NCI-H2196 (cell line): ENCODE results near the gene PPP1R1C.

Experiments used
- DNase-seq: peaks from one replicate; lab custom pipeline; 2025; ENCODE audit not compliant: unreplicated experiment; lab: John Stamatoyannopoulos, UW

The PPP1R1C gene

GRCh38 chr2:182058056-182058455 lies 72.4 kb downstream of the PPP1R1C start:
- DNase-seq = no peak

DNA sequence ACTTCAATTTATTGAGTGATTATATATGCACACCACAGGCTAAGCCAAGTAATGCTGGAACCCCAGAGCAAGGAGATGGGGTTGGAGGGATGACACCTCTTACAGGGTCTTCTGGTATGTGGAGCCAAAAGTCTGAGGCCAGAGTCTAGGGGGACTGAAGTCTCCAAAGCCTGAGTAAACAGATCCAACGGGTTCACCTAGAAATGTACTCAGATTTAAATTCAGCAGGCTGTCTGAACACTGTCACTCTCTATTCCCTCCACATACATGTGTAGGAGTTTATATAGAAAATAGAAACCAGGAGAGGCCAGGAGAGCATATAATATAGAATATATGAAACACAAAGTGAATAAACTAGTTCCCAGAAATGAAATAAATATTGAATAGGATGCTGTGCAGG lies 76.1 kb downstream of the PPP1R1C start:
- DNase-seq = no peak

DNA sequence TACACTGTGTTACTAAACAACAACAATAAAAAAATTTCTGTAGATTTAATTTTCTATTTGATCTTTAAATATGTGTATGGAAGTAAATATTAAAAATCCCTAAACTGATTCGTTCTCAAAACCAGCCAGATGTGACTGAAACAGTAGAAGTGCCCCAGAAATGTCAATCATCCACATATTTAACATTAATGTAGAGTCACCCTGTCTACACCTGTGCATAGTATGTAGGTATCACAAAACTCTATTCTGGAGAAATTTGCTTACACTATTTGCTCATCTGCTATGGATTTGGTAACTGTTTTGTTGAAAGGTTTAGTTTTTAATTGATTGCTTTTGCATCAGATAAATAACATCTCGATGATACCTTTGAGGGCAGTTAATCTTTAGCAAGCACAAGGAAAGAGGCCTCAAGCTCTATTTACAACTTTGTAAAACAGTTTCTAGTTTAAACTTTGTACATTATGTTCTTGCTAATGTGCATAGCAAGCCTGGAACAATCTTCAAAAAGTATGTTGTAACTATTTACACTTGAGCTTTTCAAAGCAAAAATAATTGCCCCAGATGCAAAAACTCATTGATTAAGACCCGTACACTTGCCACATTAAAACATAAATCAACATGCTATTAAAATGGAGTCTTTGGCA lies 76.8 kb downstream of the PPP1R1C start:
- DNase-seq = no peak

GRCh38 chr2:182064019-182064778 lies 78.5 kb downstream of the PPP1R1C start:
- DNase-seq = no peak

DNA sequence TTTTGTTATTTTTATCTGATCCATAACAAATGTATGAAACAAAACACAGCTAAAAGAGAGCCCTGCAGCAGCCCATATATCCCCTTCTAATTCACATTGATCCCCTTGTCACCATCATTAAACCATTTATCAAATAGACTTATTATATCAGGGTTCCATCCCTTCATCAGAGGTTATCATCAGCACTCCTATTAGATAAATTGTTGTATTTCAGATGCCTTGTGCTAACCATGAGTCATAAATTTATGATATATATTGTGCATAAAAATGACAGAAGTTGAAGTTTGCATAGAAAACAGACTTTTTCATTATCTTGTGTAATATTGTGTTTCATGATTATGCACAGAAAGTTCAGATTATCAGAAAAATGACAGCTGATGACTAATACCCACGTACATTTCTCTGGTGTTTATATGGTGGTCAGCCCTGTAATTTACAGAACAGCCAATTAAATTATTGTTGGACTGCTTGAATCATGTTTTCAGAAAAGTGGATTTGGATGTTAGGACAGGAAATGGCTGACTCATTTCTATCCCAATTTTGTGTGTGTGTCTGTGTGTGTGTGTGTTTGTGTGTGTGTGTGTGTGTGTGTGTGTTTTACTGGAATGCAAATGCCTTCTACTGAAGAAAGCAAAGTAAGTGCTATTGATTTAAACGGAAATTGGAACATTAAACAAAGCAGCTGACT lies 80.9 kb downstream of the PPP1R1C start:
- DNase-seq = no peak

DNA sequence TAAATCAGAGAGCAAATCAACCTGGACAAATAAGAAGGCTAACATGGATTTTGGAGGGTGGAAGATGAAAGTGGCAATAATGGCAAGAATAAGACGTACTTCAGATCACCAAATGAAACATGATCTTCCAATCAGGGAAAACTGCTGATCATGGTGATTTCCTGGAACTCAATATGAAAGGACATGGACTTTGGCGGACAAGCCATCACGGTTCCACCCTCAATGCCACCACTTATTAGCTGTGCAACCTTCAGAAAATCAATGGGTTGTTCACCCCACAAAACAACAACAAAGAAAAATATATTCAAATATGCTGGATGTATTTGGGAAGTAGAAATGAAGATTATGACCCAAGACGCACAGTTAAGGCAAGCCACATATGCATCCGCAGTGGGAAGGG lies 81.7 kb downstream of the PPP1R1C start:
- no peak for DNase-seq

DNA sequence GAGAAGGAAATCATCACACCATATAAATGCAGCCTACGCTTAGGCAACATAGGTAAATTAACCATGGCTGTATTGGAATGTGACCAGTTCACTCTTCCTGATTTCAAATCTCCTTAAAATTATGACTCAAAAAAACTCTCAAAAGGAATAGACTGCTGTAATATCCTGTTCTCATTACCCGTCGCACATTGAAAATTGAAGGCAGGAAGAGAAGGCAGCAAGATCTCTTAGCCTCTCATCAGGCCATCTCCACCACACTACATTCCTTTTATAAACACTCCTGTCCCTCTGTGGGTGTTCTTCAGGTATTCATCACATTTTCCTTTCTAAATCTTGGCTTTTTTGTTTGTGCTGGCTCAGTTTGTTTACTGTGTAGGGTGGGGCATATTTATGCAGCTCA lies 83.2 kb downstream of the PPP1R1C start:
- DNase-seq = no peak

GRCh38 chr2:182069416-182069815 lies 83.8 kb downstream of the PPP1R1C start:
- DNase-seq = no peak

DNA sequence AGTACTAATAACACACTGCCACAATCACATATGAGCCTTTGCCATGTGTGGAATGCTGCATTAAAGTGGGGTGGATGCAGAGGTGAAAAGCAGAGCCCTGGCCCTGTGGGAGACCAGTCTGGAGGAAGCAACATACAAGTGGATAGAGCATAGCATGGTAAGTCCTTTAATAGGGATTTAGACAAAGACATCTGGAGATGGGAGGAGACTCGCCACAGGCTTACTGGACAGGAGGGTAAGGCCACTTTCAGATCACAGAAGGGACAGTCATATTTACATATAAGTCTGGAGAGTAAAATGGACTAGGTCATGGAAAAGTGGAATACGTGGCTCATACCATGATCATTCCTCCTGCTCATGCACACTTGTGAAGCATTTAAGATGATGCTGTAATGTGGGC lies 84.3 kb downstream of the PPP1R1C start:
- no peak for DNase-seq

- DNase-seq = no peak
Measured at GRCh38 chr2:182070736-182071135, 85.1 kb downstream of the PPP1R1C start.

GRCh38 chr2:182072861-182073260 lies 87.2 kb downstream of the PPP1R1C start:
- DNase-seq = no peak

DNA sequence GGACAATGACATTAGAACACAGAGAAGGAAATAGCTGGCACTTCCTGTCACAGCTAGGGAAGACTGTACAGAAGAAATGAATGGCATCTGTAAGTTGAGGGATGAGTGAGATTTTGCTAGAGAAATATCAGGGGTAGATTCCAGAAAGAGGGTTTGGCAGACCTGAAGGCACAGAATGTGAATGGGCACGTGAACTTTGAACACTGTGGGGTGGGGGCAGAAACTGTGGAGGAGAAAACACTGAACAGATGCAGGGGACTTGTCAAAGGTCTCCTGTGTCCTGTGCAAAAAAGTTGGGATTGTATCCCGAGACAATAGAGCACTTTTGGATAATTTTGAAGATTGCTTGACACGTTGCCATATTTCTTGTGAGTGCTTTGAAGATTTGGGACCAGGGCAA lies 88.0 kb downstream of the PPP1R1C start:
- no peak for DNase-seq

GRCh38 chr2:182077023-182077422 lies 91.4 kb downstream of the PPP1R1C start:
- no peak for DNase-seq

DNA sequence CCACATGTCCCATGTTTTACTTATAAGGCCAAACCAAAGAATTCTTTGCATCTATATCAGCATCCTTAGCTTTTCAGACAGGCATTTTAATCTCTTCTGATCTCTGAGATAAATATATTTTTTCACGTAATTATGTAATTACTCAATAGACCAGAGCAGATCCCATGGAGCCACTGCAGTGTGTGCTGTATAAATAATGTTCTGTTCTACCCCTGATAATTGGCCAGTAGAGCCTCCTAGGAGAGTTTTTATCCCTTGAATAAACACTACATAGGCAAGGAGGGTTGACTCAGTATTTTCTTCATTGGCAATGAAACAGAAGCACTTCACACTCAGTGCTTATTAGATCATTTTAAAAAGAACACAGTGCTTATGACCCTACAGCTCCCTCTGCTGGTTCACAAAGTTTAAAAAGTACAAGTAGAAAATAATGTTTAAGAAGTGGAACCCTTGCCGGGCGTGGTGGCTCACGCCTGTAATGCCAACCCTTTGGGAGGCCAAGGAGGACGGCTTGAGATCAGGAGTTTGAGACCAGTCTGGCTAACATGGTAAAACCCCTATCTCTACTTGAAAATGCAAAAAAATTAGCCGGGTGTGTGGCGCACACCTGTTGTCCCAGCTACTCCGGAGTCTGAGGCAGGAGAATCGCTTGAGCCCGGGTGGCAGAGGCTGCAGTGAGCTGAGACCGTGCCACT lies 91.9 kb downstream of the PPP1R1C start:
- DNase-seq = peak; percentile 89

- DNase-seq = no peak
Measured at GRCh38 chr2:182078988-182079602, 93.4 kb downstream of the PPP1R1C start.

GRCh38 chr2:182080493-182080892 lies 94.8 kb downstream of the PPP1R1C start:
- DNase-seq = no peak

- DNase-seq = no peak
Measured at GRCh38 chr2:182081602-182082260, 96.1 kb downstream of the PPP1R1C start.

DNA sequence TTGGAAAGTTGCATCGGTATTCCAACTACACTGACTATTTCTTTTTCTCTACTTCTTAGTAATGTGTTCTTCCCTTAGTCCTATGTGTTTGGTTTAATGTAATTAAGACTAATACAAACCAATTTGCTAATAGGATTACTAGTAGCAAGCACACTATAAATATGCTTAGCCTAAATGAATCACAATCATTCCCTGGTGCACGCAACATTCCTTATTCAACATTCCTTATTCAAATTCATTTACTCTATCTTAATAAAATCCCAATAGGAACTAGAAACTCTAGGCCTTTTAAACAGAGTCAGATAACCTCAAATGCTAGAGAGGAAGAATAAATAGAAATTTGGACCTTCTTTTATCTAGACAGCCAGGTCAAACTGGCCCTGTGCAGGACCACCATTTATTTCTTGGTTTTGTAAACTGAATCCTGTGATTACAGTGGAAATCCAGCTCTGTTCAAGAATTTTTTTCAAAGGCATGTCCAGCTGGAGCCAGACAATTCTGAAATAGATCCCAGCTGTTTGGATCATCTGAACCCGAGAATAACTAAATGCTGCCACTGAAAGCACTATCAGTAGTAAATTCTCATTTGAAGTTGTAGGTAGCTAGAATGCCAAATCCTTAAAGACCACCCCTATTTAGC lies 103.1 kb downstream of the PPP1R1C start:
- DNase-seq = no peak

DNA sequence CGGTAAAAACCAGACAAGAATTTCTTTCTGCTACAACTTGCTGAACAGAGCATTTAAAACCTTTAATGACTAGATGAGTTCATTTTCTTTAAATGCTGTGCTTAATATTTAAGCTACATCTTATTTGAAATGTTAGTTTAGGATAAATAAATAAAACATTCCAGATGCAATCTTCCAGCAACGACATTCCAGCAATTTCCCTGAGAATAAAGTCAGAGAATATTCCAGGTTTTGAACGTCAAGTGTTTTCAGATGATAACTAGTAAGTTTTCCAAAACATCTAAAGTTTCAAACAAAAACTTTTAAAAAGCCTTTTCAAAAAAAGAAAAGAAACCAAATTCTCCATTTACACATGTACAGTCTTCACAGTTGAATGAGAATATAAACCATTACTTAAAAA lies 104.8 kb downstream of the PPP1R1C start:
- DNase-seq = no peak

DNA sequence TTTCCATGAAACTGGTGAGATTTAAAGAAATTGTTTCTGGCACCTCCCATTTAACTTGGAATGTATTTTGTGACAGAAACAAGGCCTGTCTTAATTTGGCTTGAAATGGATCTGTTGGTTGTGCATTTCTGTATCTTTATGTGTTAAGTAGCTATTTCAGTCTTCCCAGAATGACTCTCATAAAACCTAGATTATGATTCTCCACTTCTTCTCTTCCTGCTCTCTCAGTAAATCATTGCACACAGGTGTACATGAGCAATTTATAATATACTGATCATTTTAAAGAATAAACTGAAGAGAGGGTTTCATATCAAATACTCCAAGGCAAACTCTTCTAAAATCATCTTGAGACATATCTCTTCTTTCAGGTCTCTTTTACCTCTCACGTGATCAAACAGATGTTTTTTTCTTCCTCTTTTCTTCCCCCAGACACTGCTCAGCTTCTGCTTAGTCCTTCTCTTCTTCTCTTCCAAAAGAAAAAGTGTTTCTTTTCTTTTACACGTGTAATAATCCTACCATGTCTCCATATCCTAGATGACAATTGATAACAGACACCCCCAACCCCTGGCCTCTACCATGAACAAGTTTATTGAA lies 112.0 kb downstream of the PPP1R1C start:
- no peak for DNase-seq
